ENCODE measurements around the gene OR11H7. TPM values are rescaled to one million over a fixed set of nuclear protein-coding genes. Genes with fewer than 3 reads are reported as not detected.

OR11H7 gene
- total RNA-seq, 1 experiment from 2014 or later: not detected

DNA sequence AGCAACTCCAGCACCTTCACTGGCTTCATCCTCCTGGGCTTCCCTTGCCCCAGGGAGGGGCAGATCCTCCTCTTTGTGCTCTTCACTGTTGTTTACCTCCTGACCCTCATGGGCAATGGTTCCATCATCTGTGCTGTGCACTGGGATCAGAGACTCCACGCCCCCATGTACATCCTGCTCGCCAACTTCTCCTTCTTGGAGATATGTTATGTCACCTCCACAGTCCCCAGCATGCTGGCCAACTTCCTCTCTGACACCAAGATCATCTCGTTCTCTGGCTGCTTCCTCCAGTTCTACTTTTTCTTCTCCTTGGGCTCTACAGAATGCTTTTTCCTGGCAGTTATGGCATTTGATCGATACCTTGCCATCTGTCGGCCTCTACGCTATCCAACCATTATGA is 31.3 kb upstream of the OR11H7 start:
- TF ChIP-seq CTCF (conservative IDR thresholded peaks at IDR 0.05; ENCODE audit: low read depth, low read length): no peak
- TF ChIP-seq EZH2 (IDR thresholded peaks at IDR 0.05; ENCODE audit: borderline replicate concordance, low read depth, low read length, poor library complexity, severe bottlenecking): no peak
- ChIA-PET CTCF (no interaction called here), POLR2A (ENCODE audit: low non-redundant PET) (no interaction called here)
- no peaks in the 10 kb centered on the region for H3K36me3 ChIP-seq (ENCODE audit: insufficient read depth, low read length, poor library complexity, severe bottlenecking)
- no peaks in the 10 kb centered on the region for H3K4me1 ChIP-seq (ENCODE audit: insufficient read depth, low read length, poor library complexity, severe bottlenecking)
- no peaks in the 10 kb centered on the region for H3K9me3 ChIP-seq (ENCODE audit: low read depth, low read length, poor library complexity, severe bottlenecking)
- H3K27ac ChIP-seq (ENCODE audit: low read depth, low read length, poor library complexity, severe bottlenecking): no peak overlapping the region
- intact Hi-C loops (cut with micrococcal nuclease; ENCODE audit: unreplicated experiment): no loop called here
- no peak for DNase-seq (ENCODE audit: low spot score)
- no TSS peak for BruUV-seq (replicated peaks)
- H3K4me3 ChIP-seq (ENCODE audit: low read depth, low read length, poor library complexity, severe bottlenecking): no peak overlapping the region
- H3K27me3 ChIP-seq (replicated peaks; ENCODE audit: insufficient read depth, low read depth, low read length, poor library complexity): peaks cover 12% of the 10 kb centered on the region

DNA sequence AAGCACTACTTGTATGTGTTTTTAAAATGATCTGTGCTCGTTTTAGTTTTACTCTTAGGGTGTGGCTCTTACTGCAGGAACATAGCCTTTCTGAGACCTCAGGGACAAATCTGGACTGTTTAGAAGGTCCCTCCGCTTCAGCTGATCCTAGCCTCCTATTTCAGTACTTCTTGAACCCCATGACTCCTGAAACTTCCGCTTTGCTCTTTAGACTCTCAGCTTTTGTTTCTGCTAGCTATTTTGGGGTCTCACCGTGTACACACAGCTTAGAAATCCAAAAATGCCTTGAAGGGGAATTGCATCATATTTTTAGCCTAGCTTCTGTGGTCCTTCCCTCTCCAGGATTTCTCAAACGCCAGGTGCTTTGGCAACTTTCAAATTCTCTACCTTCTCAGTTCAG is 29.8 kb upstream of the OR11H7 start:
- Histone ChIP-seq H3K36me3 (ENCODE audit: insufficient read depth, low read length, poor library complexity, severe bottlenecking) (no peaks in the 10 kb centered on the region), H3K27me3 (replicated peaks; ENCODE audit: insufficient read depth, low read depth, low read length, poor library complexity) (peaks cover 12% of the 10 kb centered on the region), H3K27ac (ENCODE audit: low read depth, low read length, poor library complexity, severe bottlenecking) (no peak overlapping the region), H3K4me3 (ENCODE audit: low read depth, low read length, poor library complexity, severe bottlenecking) (no peak overlapping the region), H3K9me3 (ENCODE audit: low read depth, low read length, poor library complexity, severe bottlenecking) (no peaks in the 10 kb centered on the region), H3K4me1 (ENCODE audit: insufficient read depth, low read length, poor library complexity, severe bottlenecking) (no peaks in the 10 kb centered on the region)
- intact Hi-C loops (cut with micrococcal nuclease; ENCODE audit: unreplicated experiment): no loop called here
- BruUV-seq (replicated peaks): no TSS peak
- DNase-seq (ENCODE audit: low spot score): no peak
- ChIA-PET CTCF (no interaction called here), POLR2A (ENCODE audit: low non-redundant PET) (no interaction called here)
- TF ChIP-seq CTCF (conservative IDR thresholded peaks at IDR 0.05; ENCODE audit: low read depth, low read length): no peak
- no peak for TF ChIP-seq EZH2 (IDR thresholded peaks at IDR 0.05; ENCODE audit: borderline replicate concordance, low read depth, low read length, poor library complexity, severe bottlenecking)

DNA sequence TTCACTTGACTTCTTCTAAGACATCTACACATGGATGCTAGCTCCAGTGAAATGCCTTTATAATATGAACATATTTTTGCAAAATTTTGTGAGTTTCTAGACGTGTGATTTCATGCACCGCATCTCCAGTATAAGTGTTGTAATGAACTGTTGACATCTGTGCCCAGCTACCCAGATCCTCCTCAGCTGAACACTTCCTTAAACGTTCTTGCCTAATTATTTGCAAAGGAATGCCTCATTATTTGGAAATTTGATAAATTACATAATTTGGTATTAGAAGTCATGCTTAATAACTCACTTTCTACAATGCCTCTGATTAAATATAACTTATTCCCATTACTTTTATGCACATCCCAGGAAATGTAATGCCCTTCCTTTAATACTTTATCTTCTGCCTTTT is 24.1 kb upstream of the OR11H7 start:
- Histone ChIP-seq H3K27ac (ENCODE audit: low read depth, low read length, poor library complexity, severe bottlenecking) (no peak overlapping the region), H3K4me1 (ENCODE audit: insufficient read depth, low read length, poor library complexity, severe bottlenecking) (no peaks in the 10 kb centered on the region), H3K27me3 (replicated peaks; ENCODE audit: insufficient read depth, low read depth, low read length, poor library complexity) (peaks cover 5% of the 10 kb centered on the region), H3K4me3 (ENCODE audit: low read depth, low read length, poor library complexity, severe bottlenecking) (no peak overlapping the region), H3K9me3 (ENCODE audit: low read depth, low read length, poor library complexity, severe bottlenecking) (no peaks in the 10 kb centered on the region), H3K36me3 (ENCODE audit: insufficient read depth, low read length, poor library complexity, severe bottlenecking) (no peaks in the 10 kb centered on the region)
- ChIA-PET POLR2A (ENCODE audit: low non-redundant PET) (no interaction called here), CTCF (no interaction called here)
- BruUV-seq (replicated peaks): no TSS peak
- TF ChIP-seq CTCF (conservative IDR thresholded peaks at IDR 0.05; ENCODE audit: low read depth, low read length): no peak
- no peak for DNase-seq (ENCODE audit: low spot score)
- intact Hi-C loops (cut with micrococcal nuclease; ENCODE audit: unreplicated experiment): no loop called here

Measured in A673 (cell line).